Activated CD8-positive, alpha-beta memory T cell treated with anti-CD3 and anti-CD28 coated beads, Interleukin-2, amount 10 ng/mL, durations not matched to agents 7 days and 5 days (primary cell): ENCODE results near the gene MTUS2. TPM values are rescaled to one million over a fixed set of nuclear protein-coding genes. Genes with fewer than 3 reads are reported as not detected.
"Not testable (repeated sequence)": the region's sequence is repeated elsewhere in the genome, so short reads cannot be mapped to it uniquely, and the experiment has no call there.

Experiments used
- ATAC-seq: fragments of 150-1000 bp; cut with Tn5 transposase; one replicate; pipeline ENCODE4 v1.10.0; 2021; ENCODE audit warnings: moderate library complexity
- CTCF ChIA-PET: fragments of 350-600 bp; sonication (Branson Sonifier 250); formaldehyde crosslinking; loops from one replicate; lab custom pipeline; 2021; ENCODE audit warnings: antibody characterized with exemption; lab: Charles Lee
- DNase-seq: peaks from one replicate; pipeline ENCODE4 v3.0.0-alpha.2; 2020
- H3K27ac Mint-ChIP-seq: one replicate; pipeline ENCODE4 v1.8.0; 2021; ENCODE audit warnings: mild to moderate bottlenecking, mixed read lengths
- H3K27me3 Mint-ChIP-seq: one replicate; pipeline ENCODE4 v1.8.0; 2021; ENCODE audit warnings: mixed read lengths
- H3K36me3 Mint-ChIP-seq: one replicate; pipeline ENCODE4 v1.8.0; 2021; ENCODE audit warnings: mild to moderate bottlenecking, mixed read lengths
- H3K4me1 Mint-ChIP-seq: one replicate; pipeline ENCODE4 v1.8.0; 2021; ENCODE audit warnings: mixed read lengths
- H3K4me3 Mint-ChIP-seq: one replicate; pipeline ENCODE4 v1.8.0; 2021; ENCODE audit warnings: mild to moderate bottlenecking, moderate library complexity, mixed read lengths
- H3K9me3 Mint-ChIP-seq: one replicate; pipeline ENCODE4 v1.8.0; 2022; ENCODE audit warnings: low read depth, mixed read lengths
- total RNA-seq, 2 experiments: library from RNA; stranded (reverse); gene quantifications; one replicate each; pipeline ENCODE4 v1.2.3, GENCODE V29; 2021

MTUS2 gene
- total RNA-seq, 2 experiments from 2014 or later, result not detected

DNA sequence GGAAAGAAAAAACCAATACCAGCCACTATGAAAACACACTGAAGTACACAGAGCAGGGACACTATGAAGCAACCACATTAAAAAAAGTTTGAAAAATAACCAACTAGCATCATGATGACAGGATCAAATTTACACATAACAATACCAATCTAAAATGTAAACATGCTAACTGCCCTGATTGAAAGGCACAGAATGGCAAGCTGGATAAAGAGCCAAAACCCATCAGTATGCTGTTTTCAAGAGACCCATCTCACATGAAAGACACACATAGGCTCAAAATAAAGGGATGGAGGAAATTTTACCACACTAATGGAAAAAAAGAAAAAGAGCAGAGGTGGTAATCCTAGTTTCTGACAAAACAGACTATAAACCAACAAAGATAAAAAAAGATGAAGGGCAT, 484.0 kb downstream of the MTUS2 start:
- Mint-ChIP-seq H3K4me3 (no peak overlapping the region), H3K27ac (no peak overlapping the region), H3K4me1 (no peaks in the 10 kb centered on the region), H3K27me3 (no peaks in the 10 kb centered on the region), H3K36me3 (no peaks in the 10 kb centered on the region), H3K9me3 (peaks cover 14% of the 10 kb centered on the region)
- CTCF ChIA-PET, result no interaction called here
- DNase-seq (no peak), ATAC-seq (no peak)

DNA sequence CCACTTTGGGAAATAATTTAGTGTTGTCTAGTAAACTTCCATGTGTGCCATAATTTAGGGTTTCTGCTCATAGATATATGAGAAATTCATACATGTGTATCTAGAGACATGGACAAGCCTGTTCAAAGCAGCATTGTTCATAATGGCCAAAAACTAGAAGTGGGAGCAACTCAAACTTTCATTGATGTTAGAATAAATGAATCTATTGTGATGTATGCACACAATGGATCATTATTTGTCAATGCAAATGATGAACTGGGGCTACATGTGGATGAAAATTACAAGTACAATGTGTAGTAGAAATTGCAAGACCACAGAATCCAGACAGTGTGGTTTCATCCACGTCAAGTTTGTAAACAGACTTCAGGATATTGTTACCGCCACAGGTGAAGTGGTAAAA, 490.7 kb downstream of the MTUS2 start:
- peaks cover 2% of the 10 kb centered on the region for H3K9me3 Mint-ChIP-seq
- CTCF ChIA-PET, result no interaction called here

DNA sequence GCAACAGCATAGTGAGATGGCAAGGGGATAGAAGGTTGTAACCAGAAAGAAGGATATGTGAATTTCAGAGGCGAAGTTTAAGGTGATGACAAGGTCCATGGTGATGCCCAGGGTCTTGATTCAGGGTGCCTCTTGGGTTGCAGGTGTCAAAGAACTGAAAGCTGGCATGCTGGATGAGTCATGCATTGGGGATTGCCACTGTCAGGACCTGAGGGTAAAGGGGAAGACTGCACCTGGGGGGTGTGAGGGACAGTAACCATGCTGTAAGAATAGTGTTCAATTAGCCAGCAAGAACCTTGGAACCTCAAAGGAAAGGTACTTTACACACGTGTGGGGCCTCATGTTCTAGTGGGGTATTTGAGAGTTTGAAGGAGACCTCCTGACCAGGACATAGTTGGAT, 495.7 kb downstream of the MTUS2 start:
- no peaks in the 10 kb centered on the region for H3K27me3 Mint-ChIP-seq
- DNase-seq, result no peak
- H3K4me1 Mint-ChIP-seq, result no peaks in the 10 kb centered on the region
- no peaks in the 10 kb centered on the region for H3K36me3 Mint-ChIP-seq
- H3K9me3 Mint-ChIP-seq, result no peaks in the 10 kb centered on the region
- H3K27ac Mint-ChIP-seq, result no peak overlapping the region
- ATAC-seq, result no peak
- CTCF ChIA-PET, result no interaction called here
- no peak overlapping the region for H3K4me3 Mint-ChIP-seq

More for the DNA sequence above, 490.7 kb downstream of the MTUS2 start:
- no peaks in the 10 kb centered on the region for H3K36me3 Mint-ChIP-seq
- ATAC-seq, result no peak
- no peaks in the 10 kb centered on the region for H3K4me1 Mint-ChIP-seq
- DNase-seq, result no peak
- H3K27me3 Mint-ChIP-seq, result no peaks in the 10 kb centered on the region
- no peak overlapping the region for H3K27ac Mint-ChIP-seq
- H3K4me3 Mint-ChIP-seq, result no peak overlapping the region

DNA sequence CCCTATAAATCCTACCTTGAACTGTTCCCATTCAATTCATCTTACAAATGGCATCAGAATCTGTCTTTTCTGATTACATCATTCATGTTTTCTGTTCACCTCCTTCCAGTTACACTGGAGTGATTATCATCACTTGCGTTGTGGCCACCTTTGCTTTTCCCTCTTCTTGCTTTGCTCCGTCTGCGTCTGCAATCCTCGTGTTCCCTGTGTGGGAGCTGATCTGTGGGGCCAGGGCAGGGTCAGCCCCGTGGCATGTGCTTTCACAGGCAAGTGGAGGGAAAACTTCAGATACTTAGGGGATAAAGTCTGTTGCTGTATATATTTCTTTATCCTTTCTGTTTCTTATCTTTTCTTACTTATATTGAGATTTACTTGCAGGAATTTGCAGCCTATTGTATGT, 497.7 kb downstream of the MTUS2 start:
- H3K27ac Mint-ChIP-seq, result no peak overlapping the region
- no peaks in the 10 kb centered on the region for H3K27me3 Mint-ChIP-seq
- H3K9me3 Mint-ChIP-seq, result peaks cover 4% of the 10 kb centered on the region
- H3K4me3 Mint-ChIP-seq, result no peak overlapping the region
- DNase-seq (no peak), ATAC-seq (no peak)
- CTCF ChIA-PET, result no interaction called here
- H3K36me3 Mint-ChIP-seq, result no peaks in the 10 kb centered on the region
- no peaks in the 10 kb centered on the region for H3K4me1 Mint-ChIP-seq

DNA sequence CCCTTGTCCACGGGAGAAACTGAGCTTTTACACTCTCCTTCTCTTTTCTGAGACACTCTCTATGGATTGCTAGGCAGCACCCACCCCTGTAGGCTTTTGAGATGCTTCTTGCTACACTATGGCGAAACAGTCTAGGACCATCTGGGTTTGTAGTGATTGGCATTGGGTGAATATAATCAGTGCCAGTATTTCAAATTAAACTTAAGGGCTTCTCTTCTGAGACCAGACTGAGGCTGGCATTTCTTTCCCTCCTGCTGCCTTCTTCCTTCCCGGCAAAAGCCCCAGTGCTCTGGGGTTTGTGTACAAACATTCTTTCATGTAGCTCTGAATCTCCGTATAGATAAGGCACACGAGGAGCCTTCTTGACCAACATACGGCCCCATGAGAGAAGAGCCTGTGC, 498.6 kb downstream of the MTUS2 start:
- CTCF ChIA-PET, result no interaction called here
- Mint-ChIP-seq H3K27me3 (no peaks in the 10 kb centered on the region), H3K27ac (no peak overlapping the region), H3K9me3 (peaks cover 4% of the 10 kb centered on the region), H3K4me1 (no peaks in the 10 kb centered on the region), H3K4me3 (no peak overlapping the region), H3K36me3 (no peaks in the 10 kb centered on the region)
- ATAC-seq (no peak), DNase-seq (no peak)

DNA sequence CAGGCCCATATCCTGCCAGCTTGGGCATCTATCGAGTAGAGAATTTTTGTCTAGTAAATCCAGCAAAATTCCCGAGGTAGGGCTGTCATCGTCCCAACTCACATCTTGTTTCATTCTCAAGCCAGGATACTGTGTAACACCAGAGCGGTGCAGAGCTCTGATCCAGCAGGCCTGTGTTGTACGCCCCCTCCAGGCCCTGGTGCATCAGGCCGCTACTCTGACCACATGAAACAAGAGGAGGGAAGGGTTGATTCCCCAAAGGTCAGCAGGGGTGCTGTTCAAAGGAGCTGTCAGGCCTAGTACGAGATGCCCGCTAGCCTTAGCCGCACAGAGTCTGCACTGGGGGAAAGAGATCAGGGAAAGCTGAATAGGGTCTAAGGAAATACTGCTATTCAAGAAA, 499.3 kb downstream of the MTUS2 start:
- ATAC-seq (no peak), DNase-seq (no peak)
- peaks cover 4% of the 10 kb centered on the region for H3K9me3 Mint-ChIP-seq
- H3K4me3 Mint-ChIP-seq, result no peak overlapping the region
- no peaks in the 10 kb centered on the region for H3K36me3 Mint-ChIP-seq
- CTCF ChIA-PET, result no interaction called here
- H3K27me3 Mint-ChIP-seq, result no peaks in the 10 kb centered on the region
- H3K4me1 Mint-ChIP-seq, result no peaks in the 10 kb centered on the region
- H3K27ac Mint-ChIP-seq, result no peak overlapping the region

DNA sequence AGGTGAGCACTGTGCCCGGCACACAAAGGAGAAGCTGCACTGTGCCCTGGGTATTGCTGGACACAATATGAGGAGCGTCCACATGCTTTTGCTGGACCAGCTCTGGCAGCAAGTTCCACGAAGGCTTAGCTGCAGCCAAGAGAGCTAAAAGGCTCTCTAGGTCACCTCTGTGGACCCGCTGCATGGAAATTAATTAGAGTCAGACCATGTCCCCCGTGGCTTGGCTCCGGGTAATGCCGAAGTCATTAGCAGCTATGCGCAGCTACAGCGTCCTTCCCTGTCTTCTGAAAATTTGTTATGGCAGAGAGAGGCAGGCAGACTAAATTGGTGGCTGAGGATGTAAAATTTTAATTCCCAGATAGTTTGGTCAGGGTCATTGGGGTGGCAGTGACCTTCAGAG, 503.8 kb downstream of the MTUS2 start:
- H3K27ac Mint-ChIP-seq, result no peak overlapping the region
- no peaks in the 10 kb centered on the region for H3K27me3 Mint-ChIP-seq
- ATAC-seq (no peak), DNase-seq (no peak)
- H3K4me3 Mint-ChIP-seq, result no peak overlapping the region
- no peaks in the 10 kb centered on the region for H3K4me1 Mint-ChIP-seq
- H3K36me3 Mint-ChIP-seq, result no peaks in the 10 kb centered on the region
- CTCF ChIA-PET, result no interaction called here
- peaks cover 4% of the 10 kb centered on the region for H3K9me3 Mint-ChIP-seq

DNA sequence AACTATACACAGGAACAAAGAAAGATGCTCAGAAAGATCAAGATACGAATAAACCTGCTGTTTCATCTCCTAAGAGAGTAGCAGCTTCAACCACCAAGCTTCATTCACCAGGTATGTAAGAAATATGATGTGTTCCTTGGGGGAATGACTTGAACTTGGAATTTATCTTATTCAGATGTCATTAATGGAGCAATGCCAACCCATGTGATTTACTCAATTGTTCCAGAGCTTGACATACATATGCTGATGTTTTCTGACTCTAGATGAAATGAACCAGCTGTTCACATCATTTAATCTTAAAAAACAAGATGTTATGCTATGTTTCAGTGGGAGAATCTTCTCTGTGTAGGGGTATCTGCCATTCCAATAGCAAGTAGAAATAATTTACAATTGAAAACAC, 504.5 kb downstream of the MTUS2 start:
- CTCF ChIA-PET, result no interaction called here
- Mint-ChIP-seq H3K4me3 (no peak overlapping the region), H3K27ac (no peak overlapping the region), H3K9me3 (peaks cover 4% of the 10 kb centered on the region), H3K36me3 (no peaks in the 10 kb centered on the region), H3K4me1 (no peaks in the 10 kb centered on the region), H3K27me3 (no peaks in the 10 kb centered on the region)
- no peak for DNase-seq
- no peak for ATAC-seq

DNA sequence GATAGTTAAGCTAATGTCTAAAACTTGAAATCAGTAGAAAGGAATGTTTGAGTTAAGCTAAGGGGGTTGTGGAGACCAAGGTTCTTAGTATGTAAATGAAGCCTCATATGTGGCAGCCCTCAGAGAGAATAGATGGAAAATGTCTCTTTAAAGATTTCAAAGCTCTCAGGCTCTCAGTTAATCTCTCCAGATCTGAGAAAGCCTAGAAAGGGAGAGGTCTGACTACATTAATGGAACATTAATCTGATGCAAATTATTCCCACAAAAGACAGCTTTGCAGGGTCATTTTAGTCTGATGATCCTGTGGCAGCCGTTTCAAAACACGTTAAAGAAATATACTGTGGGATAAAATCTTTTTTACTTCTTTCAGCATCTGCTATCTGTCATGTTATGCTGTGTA, 508.4 kb downstream of the MTUS2 start:
- Mint-ChIP-seq H3K27ac (no peak overlapping the region), H3K36me3 (no peaks in the 10 kb centered on the region), H3K4me3 (no peak overlapping the region), H3K9me3 (peaks cover 2% of the 10 kb centered on the region), H3K4me1 (no peaks in the 10 kb centered on the region), H3K27me3 (no peaks in the 10 kb centered on the region)
- CTCF ChIA-PET, result no interaction called here
- ATAC-seq (no peak), DNase-seq (no peak)

DNA sequence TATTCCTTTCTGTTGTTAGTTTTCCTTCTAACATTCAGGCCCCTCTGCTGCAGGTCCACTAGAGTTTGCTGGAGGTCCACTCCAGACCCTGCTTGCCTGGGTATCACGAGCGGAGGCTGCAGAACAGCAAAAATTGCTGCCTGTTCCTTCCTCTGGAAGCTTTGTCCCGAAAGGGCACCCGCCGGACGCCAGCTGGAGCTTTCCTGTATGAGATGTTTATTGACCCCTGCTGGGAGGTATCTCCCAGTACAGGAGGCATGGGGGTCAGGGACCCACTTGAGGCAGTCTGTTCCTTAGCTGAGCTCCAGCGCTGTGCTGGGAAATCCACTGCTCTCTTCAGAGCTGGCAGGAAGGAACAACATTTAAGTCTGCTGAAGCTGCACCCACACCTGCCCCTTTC, 516.2 kb downstream of the MTUS2 start:
- Mint-ChIP-seq H3K27me3 (no peaks in the 10 kb centered on the region), H3K36me3 (no peaks in the 10 kb centered on the region), H3K4me3 (no peak overlapping the region), H3K4me1 (no peaks in the 10 kb centered on the region), H3K27ac (no peak overlapping the region), H3K9me3 (peaks cover 5% of the 10 kb centered on the region)
- no peak for DNase-seq
- CTCF ChIA-PET, result no interaction called here
- ATAC-seq, result no peak

DNA sequence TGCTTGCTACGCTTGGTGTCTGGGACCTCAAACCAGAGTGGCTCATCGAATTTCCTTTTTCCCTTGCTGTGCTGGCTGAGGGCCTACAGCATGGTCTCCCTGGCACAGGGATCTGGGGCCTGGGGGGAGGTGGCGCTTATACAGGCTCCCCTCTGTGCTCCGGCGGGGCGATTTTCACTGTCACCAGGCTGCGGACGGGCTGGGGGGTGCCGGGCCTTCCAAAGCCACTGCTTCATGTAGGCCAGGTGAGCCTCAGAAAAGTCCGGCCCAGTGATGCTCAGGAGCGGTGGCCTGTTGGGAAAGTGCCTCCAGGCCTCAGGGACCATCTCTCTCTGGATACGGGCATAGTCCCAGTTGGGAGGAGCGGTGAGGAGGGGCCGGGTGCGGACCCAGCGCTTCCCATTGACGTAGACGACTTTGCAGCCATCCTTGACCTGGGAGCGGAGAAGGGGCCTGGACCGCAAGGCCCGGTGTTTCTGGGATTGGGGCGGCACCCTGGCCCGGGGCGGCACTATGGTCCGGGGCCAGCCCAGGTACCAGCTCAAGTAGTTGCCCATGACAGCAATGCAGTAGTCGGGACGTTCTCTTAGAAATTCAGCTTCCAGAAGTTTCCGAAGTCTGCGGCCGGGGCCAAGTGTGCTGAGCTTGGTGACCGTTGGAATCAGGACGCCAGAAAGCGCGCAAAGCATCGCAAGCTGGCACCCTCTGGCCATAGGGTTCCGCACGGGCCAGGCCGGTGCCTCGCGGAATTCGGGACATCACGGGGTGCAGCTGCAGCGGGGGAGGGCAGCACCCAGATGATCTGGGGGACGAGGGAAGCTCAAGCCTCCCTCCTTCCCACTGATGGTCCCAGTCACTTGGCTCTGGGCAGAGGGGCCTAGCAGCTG, 519.5 kb downstream of the MTUS2 start:
- CTCF ChIA-PET, result no interaction called here
- no peak for DNase-seq
- Mint-ChIP-seq H3K9me3 (no peaks in the 10 kb centered on the region), H3K27me3 (no peaks in the 10 kb centered on the region), H3K27ac (no peak overlapping the region), H3K36me3 (no peaks in the 10 kb centered on the region), H3K4me3 (no peak overlapping the region), H3K4me1 (no peaks in the 10 kb centered on the region)
- ATAC-seq, result no peak

DNA sequence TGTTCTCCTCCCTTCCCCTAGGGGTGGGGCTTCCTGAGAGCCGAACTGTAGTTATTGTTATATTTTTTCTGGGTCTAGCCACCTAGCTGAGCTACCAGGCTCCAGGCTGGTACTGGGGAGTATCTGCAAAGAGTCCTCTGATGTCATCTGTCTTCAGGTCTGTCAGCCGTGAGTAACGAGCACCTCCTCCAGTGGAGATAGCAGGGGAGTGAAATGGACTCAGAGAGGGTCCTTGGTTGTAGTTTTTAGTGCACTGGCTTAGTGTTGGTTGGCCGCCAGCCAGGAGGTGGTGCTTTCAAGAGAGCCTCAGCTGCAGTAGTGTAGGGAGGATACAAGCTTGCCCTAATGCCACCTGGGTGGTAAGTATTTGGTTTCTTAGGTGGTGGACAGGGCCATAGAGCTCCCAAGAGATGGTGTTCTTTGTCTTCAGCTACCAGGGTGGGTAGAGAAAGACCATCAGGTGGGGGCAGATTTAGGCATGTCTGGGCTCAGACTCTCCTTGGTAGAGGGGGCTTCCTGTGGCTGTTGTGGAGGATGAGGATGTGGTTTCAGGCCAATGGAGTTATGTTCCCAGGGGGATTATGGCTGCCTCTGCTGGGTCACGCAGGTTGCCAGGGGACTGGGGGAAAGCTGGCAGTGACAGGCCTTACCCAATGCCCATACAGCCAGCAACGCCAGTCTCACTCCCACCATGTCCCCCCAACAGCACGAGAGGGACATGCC, 525.9 kb downstream of the MTUS2 start:
- H3K4me1 Mint-ChIP-seq, CTCF ChIA-PET, H3K27ac Mint-ChIP-seq, H3K27me3 Mint-ChIP-seq, H3K36me3 Mint-ChIP-seq, H3K4me3 Mint-ChIP-seq, H3K9me3 Mint-ChIP-seq, DNase-seq, ATAC-seq: not testable (repeated sequence)

DNA sequence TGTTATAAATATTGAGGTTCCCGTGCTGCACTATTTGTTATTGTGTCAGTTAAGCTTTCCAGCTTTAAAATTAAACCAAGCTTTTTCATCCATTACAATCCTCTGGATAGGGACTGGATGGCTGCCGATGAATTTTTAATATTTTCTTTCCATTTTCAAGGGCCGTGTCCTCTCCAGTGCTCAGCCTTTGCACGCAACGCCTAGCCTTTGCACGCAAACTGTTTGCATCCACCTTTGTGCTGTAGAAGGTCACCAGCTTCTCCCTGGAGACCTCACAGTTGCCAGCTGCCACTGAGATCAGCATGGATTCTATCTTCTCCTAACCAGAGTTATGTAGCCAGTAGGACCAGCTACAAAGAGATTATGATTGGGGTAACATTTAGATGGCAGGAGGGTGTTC, 534.9 kb downstream of the MTUS2 start:
- no peaks in the 10 kb centered on the region for H3K36me3 Mint-ChIP-seq
- CTCF ChIA-PET, result no interaction called here
- no peaks in the 10 kb centered on the region for H3K9me3 Mint-ChIP-seq
- H3K4me3 Mint-ChIP-seq, result no peak overlapping the region
- ATAC-seq, result no peak
- H3K4me1 Mint-ChIP-seq, result no peaks in the 10 kb centered on the region
- no peak overlapping the region for H3K27ac Mint-ChIP-seq
- H3K27me3 Mint-ChIP-seq, result peaks cover 12% of the 10 kb centered on the region
- no peak for DNase-seq

DNA sequence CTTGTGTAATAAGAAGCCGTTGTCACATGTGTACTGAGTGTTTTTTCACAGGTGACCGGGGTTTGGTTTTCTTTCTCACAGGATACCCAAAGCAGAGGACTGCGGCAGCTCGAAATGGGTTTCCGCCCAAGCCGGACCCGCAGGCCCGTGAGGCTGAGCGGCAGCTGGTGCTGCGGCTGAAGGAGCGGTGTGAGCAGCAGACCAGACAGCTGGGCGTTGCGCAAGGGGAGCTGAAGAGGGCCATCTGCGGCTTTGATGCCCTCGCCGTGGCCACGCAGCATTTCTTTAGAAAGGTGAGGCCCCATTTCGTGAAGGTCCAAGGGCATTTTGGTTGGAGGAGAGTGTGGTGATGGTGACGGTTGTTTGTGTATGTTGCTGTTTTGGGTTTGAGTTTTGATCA, 539.0 kb downstream of the MTUS2 start:
- Mint-ChIP-seq H3K36me3 (no peaks in the 10 kb centered on the region), H3K9me3 (no peaks in the 10 kb centered on the region), H3K27me3 (peaks cover 8% of the 10 kb centered on the region), H3K27ac (no peak overlapping the region), H3K4me1 (no peaks in the 10 kb centered on the region), H3K4me3 (no peak overlapping the region)
- CTCF ChIA-PET, result no interaction called here
- no peak for DNase-seq
- ATAC-seq, result no peak
